H1 (cell line): ENCODE data around the gene SPATA21. TPM values are rescaled to one million over a fixed set of nuclear protein-coding genes. Genes with fewer than 3 reads are reported as not detected.

Experiments used
- CTCF ChIA-PET: fragments of 300-600 bp; sonication (Branson Sonifier 250); formaldehyde crosslinking; loops from one replicate; lab custom pipeline; 2021; ENCODE audit not compliant: partially characterized antibody; lab: Charles Lee
- POLR2A ChIA-PET: fragments of 300-600 bp; sonication (Branson Sonifier 250); formaldehyde crosslinking; loops from one replicate; lab custom pipeline; 2021; ENCODE audit warnings: inconsistent platforms; ENCODE audit not compliant: partially characterized antibody; lab: Charles Lee
- DNase-seq, 2 experiments: peaks; one replicate each; pipeline versions ENCODE4 v3.0.0 to v3.0.0-alpha.2; 2010 to 2022; ENCODE audit warnings: low spot score in 2 of 2, low read depth in 1 of 2, mixed read lengths in 1 of 2
- FAIRE-seq: peaks from 2 replicates; lab custom pipeline; 2011; peaks lifted over from hg19 to GRCh38; lab: Jason Lieb, UNC
- H2AFZ ChIP-seq: 2 replicates; pipeline ENCODE4 v1.8.1; 2012; ENCODE audit warnings: low read length, inconsistent platforms
- H2AK5ac ChIP-seq: 2 replicates; pipeline ENCODE4 v1.6.1; 2013; ENCODE audit warnings: low read depth, low read length
- H2BK120ac ChIP-seq: replicated peaks from 2 replicates; pipeline ENCODE3; 2013; ENCODE audit warnings: low read depth, low read length, inconsistent platforms
- H2BK12ac ChIP-seq: 2 replicates; pipeline ENCODE4 v1.6.1; 2013; ENCODE audit warnings: low read depth, low read length
- H2BK15ac ChIP-seq: 2 replicates; pipeline ENCODE4 v1.6.1; 2013; ENCODE audit warnings: low read length
- H2BK20ac ChIP-seq: 2 replicates; pipeline ENCODE4 v1.6.1; 2013; ENCODE audit warnings: low read length
- H2BK5ac ChIP-seq: 2 replicates; pipeline ENCODE4 v1.6.1; 2013; ENCODE audit warnings: low read depth, low read length
- H3K14ac ChIP-seq: 2 replicates; pipeline ENCODE4 v1.6.1; 2013; ENCODE audit warnings: inconsistent platforms; ENCODE audit not compliant: insufficient read length
- H3K18ac ChIP-seq: 2 replicates; pipeline ENCODE4 v1.6.1; 2013; ENCODE audit warnings: low read length; ENCODE audit errors: extremely low read depth
- H3K23ac ChIP-seq: 2 replicates; pipeline ENCODE4 v1.6.1; 2013; ENCODE audit warnings: inconsistent platforms; ENCODE audit not compliant: insufficient read length
- H3K23me2 ChIP-seq: 2 replicates; pipeline ENCODE4 v1.6.1; 2013; ENCODE audit warnings: low read depth, low read length
- H3K27ac ChIP-seq: 2 replicates; pipeline ENCODE4 v1.6.1; 2011; ENCODE audit warnings: low read depth, low read length, inconsistent platforms
- H3K27me3 ChIP-seq, 4 experiments: replicated peaks in 1 of 4; 1 replicate in 1 of 4; 2 replicates in 3 of 4; pipeline versions ENCODE4 v1.6.1 to v1.8.1; 2011 to 2013; ENCODE audit warnings: low read length in 3 of 4, mild to moderate bottlenecking in 3 of 4, inconsistent platforms in 2 of 4, mixed read lengths in 2 of 4, moderate library complexity in 1 of 4; ENCODE audit not compliant: control insufficient read depth in 3 of 4, insufficient read depth in 3 of 4; ENCODE audit errors: extremely low read depth in 1 of 4
- H3K36me3 ChIP-seq, 4 experiments: 2 replicates each; pipeline versions ENCODE4 v1.6.1 to v1.8.1; 2011 to 2013; ENCODE audit warnings: mild to moderate bottlenecking in 4 of 4, low read length in 3 of 4, moderate library complexity in 2 of 4, control low read depth in 1 of 4, inconsistent platforms in 1 of 4; ENCODE audit not compliant: insufficient read depth in 4 of 4, control insufficient read depth in 2 of 4
- H3K4ac ChIP-seq: replicated peaks from 2 replicates; pipeline ENCODE3; 2013; ENCODE audit warnings: low read length, low read depth, mixed read lengths, inconsistent platforms; ENCODE audit not compliant: insufficient read length
- H3K4me1 ChIP-seq, 4 experiments: replicated peaks in 1 of 4; 1 replicate in 1 of 4; 2 replicates in 3 of 4; pipeline versions ENCODE4 v1.6.1 to v1.8.1; 2011 to 2013; ENCODE audit warnings: low read length in 3 of 4, inconsistent platforms in 2 of 4, mixed read lengths in 1 of 4; ENCODE audit not compliant: insufficient read depth in 4 of 4, control insufficient read depth in 3 of 4
- H3K4me2 ChIP-seq, 2 experiments: 2 replicates each; pipeline versions ENCODE4 v1.6.1 to v1.8.1; 2011 to 2013; ENCODE audit warnings: low read depth in 2 of 2, low read length in 2 of 2, control low read depth in 1 of 2, inconsistent platforms in 1 of 2, mild to moderate bottlenecking in 1 of 2; ENCODE audit not compliant: insufficient read depth in 1 of 2
- H3K4me3 ChIP-seq, 4 experiments: fragments of 200-600, 300-600 bp in 1 of 4; sonication (generic), shearing (Covaris generic), sonication (Bioruptor Twin) in 1 of 4; 2 replicates each; pipeline versions ENCODE4 v1.5.1 to v1.8.1; 2011 to 2016; ENCODE audit warnings: low read length in 4 of 4, low read depth in 3 of 4, control low read depth in 2 of 4, inconsistent platforms in 2 of 4, mild to moderate bottlenecking in 2 of 4, mixed read lengths in 1 of 4, moderate library complexity in 1 of 4; ENCODE audit not compliant: insufficient read depth in 2 of 4; ENCODE audit errors: extremely low read depth in 1 of 4
- H3K56ac ChIP-seq: replicated peaks from 2 replicates; pipeline ENCODE3; 2013; ENCODE audit warnings: low read depth, mild to moderate bottlenecking, mixed read lengths, low read length, inconsistent platforms; ENCODE audit not compliant: insufficient read length
- H3K79me1 ChIP-seq: 2 replicates; pipeline ENCODE4 v1.6.1; 2013; ENCODE audit warnings: low read depth, low read length, control low read depth
- H3K79me2 ChIP-seq, 2 experiments: 2 replicates each; pipeline versions ENCODE4 v1.6.1 to v1.8.1; 2012 to 2013; ENCODE audit warnings: low read length in 2 of 2, mild to moderate bottlenecking in 2 of 2, inconsistent platforms in 1 of 2; ENCODE audit not compliant: insufficient read depth in 2 of 2, control insufficient read depth in 1 of 2
- H3K9ac ChIP-seq, 4 experiments: replicated peaks in 1 of 4; 1 replicate in 1 of 4; 2 replicates in 3 of 4; pipeline versions ENCODE4 v1.6.1 to v1.8.1; 2011 to 2013; ENCODE audit warnings: low read depth in 3 of 4, low read length in 3 of 4, control low read depth in 2 of 4, mild to moderate bottlenecking in 2 of 4, moderate library complexity in 2 of 4, inconsistent platforms in 1 of 4; ENCODE audit errors: extremely low read depth in 1 of 4
- H3K9me3 ChIP-seq, 2 experiments: 2 replicates each; pipeline versions ENCODE4 v1.6.1 to v1.8.1; 2012 to 2013; ENCODE audit warnings: mild to moderate bottlenecking in 2 of 2, moderate library complexity in 2 of 2, control low read depth in 1 of 2, inconsistent platforms in 1 of 2, low read depth in 1 of 2, low read length in 1 of 2, mixed read lengths in 1 of 2; ENCODE audit not compliant: insufficient read depth in 2 of 2
- H4K20me1 ChIP-seq, 2 experiments: replicated peaks in 1 of 2; 2 replicates each; pipeline versions ENCODE3 to v1.8.1; 2011 to 2013; ENCODE audit warnings: inconsistent platforms in 2 of 2, low read length in 2 of 2, mild to moderate bottlenecking in 1 of 2; ENCODE audit not compliant: insufficient read depth in 2 of 2, control insufficient read depth in 1 of 2
- H4K5ac ChIP-seq: 2 replicates; pipeline ENCODE4 v1.6.1; 2013; ENCODE audit warnings: low read length, low read depth, mixed read lengths, inconsistent platforms; ENCODE audit not compliant: insufficient read length
- H4K8ac ChIP-seq: 2 replicates; pipeline ENCODE4 v1.8.0; 2013; ENCODE audit warnings: mild to moderate bottlenecking, moderate library complexity, low read length, inconsistent platforms; ENCODE audit not compliant: insufficient read depth; ENCODE audit errors: extremely low read depth
- H4K91ac ChIP-seq: replicated peaks from 2 replicates; pipeline ENCODE3; 2013; ENCODE audit warnings: low read length, mixed read lengths, inconsistent platforms; ENCODE audit not compliant: insufficient read length
- ASH2L ChIP-seq: fragments of 200-600, 300-600 bp; sonication (generic); IDR thresholded peaks from one replicate; pipeline ENCODE4 v1.7.1; 2017; ENCODE audit warnings: low read length
- ATF3 ChIP-seq: IDR thresholded peaks from 2 replicates; pipeline ENCODE4 v1.6.1; 2011; ENCODE audit warnings: low read depth, mild to moderate bottlenecking, low read length; ENCODE audit not compliant: insufficient read depth
- BRCA1 ChIP-seq: IDR thresholded peaks from 2 replicates; pipeline ENCODE4 v1.6.1; 2012; ENCODE audit warnings: low read depth, low read length, improper control_type of control experiment
- CHD1 ChIP-seq: IDR thresholded peaks from 2 replicates; pipeline ENCODE4 v1.6.1; 2012; ENCODE audit warnings: low read depth, low read length, improper control_type of control experiment
- JUN ChIP-seq: IDR thresholded peaks from 2 replicates; pipeline ENCODE4 v1.6.1; 2011; ENCODE audit warnings: low read depth, mild to moderate bottlenecking, improper control_type of control experiment, low read length
- KDM1A ChIP-seq: fragments of 200-600, 300-600 bp; sonication (generic); IDR thresholded peaks from 2 replicates; pipeline ENCODE4 v1.7.1; 2016; ENCODE audit warnings: mild to moderate bottlenecking, low read length, borderline replicate concordance
- KDM4A ChIP-seq: IDR thresholded peaks from one replicate; pipeline ENCODE4 v1.7.1; 2012; ENCODE audit warnings: low read depth, mild to moderate bottlenecking, moderate library complexity, low read length, inconsistent platforms; ENCODE audit not compliant: severe bottlenecking
- NANOG ChIP-seq: IDR thresholded peaks from 2 replicates; pipeline ENCODE4 v1.6.1; 2011; ENCODE audit warnings: low read length, low read depth, mild to moderate bottlenecking, inconsistent platforms; ENCODE audit not compliant: insufficient read depth, poor library complexity, severe bottlenecking
- POLR2A ChIP-seq, 2 experiments: IDR thresholded peaks; 1 replicate in 1 of 2; 2 replicates in 1 of 2; pipeline ENCODE4 v1.6.1; 2011; ENCODE audit warnings: low read depth in 2 of 2, low read length in 2 of 2, mild to moderate bottlenecking in 2 of 2; ENCODE audit errors: control extremely low read depth in 1 of 2
- WGBS, 2 experiments: shearing (Covaris generic) in 1 of 2; methylation state at CpG; one replicate each; pipeline versions ENCODE4 v1.1.6 to v1.1.7; 2013 to 2015; ENCODE audit warnings: low lambda C conversion rate in 2 of 2, mixed read lengths in 2 of 2, inconsistent platforms in 1 of 2, low coverage in 1 of 2, missing lambda C conversion rate in 1 of 2; ENCODE audit not compliant: insufficient replicate concordance in 2 of 2, insufficient coverage in 1 of 2, insufficient read length in 1 of 2; ENCODE audit errors: extremely low coverage in 1 of 2, missing lambda C conversion rate in 1 of 2; 5-methylcytosine and 5-hydroxymethylcytosine counted together
- polyA plus RNA-seq, 7 experiments: library from polyadenylated mRNA; depleted of rRNA in 3 of 7; stranded (reverse) in 5 of 7; unstranded in 2 of 7; fragments of >200 nt in 5 of 7; fragments of 200-250 nt in 2 of 7; gene quantifications; 1 replicate in 5 of 7; 2 replicates in 1 of 7; 4 replicates in 1 of 7; pipeline versions ENCODE4 v1.2.1 to v1.2.3, GENCODE V29; 2011 to 2013; ENCODE audit warnings: missing spikeins in 2 of 7, mixed read lengths in 2 of 7
- total RNA-seq: library from RNA; stranded (reverse); fragmentation: NEBNext Ultra II Directional; extraction: Animal tissue kit (Norgen Biotek cat#: 25700); gene quantifications from 2 replicates; pipeline ENCODE4 v1.2.1, GENCODE V29; 2021
- TF ChIP-seq, protein P1 (sequence below): IDR thresholded peaks from 2 replicates; pipeline ENCODE4 v1.6.1; 2012; ENCODE audit warnings: inconsistent platforms

The SPATA21 gene
- total and polyA plus RNA-seq, 2 of the 8 experiments (the other 6 are each of a cell fraction or from before 2014, with no cell fraction given), result not detected

- Histone ChIP-seq H3K23me2 (no peaks in the 10 kb centered on the region), H3K9me3 (no peaks in the 10 kb centered on the region), H3K27ac (no peak overlapping the region), H3K79me2 (no peaks in the 10 kb centered on the region), H3K56ac (no peak overlapping the region), H4K5ac (no peak overlapping the region), H3K4ac (no peak overlapping the region), H3K36me3 (peaks cover 7 to 42% (median 17%) of the 10 kb centered on the region in 4 experiments; a peak in 7 of 8 replicates), H4K8ac (no peak overlapping the region), H3K14ac (no peak overlapping the region), H3K4me2 (no peak overlapping the region), H2BK5ac (no peak overlapping the region), H3K18ac (no peak overlapping the region), H3K4me3 (no peak overlapping the region), H3K23ac (no peak overlapping the region), H2BK120ac (no peak overlapping the region), H2AK5ac (no peak overlapping the region), H3K27me3 (no peaks in the 10 kb centered on the region), H3K79me1 (no peaks in the 10 kb centered on the region), H2BK15ac (no peak overlapping the region), H2BK12ac (no peak overlapping the region), H3K4me1 (no peaks in the 10 kb centered on the region), H2AFZ (no peak overlapping the region), H4K20me1 (peaks cover 2 to 3% of the 10 kb centered on the region in 2 experiments), H2BK20ac (no peak overlapping the region), H3K9ac (no peak overlapping the region), H4K91ac (no peak overlapping the region)
- WGBS, 2 experiments, result 77% methylated on average over 11 of the region's 13 CpGs; no CpG with 5 or more reads in 1 of the 2 experiments
- ChIA-PET POLR2A (interaction anchor here (1.1 to 3.7 kb wide), 2 partner anchors 8 to 12 kb away, joined by 3 to 15 read pairs; partner anchors contain the start of gene NECAP2), CTCF (interaction anchor here (1.3 to 3.9 kb wide), 4 partner anchors 11 to 170 kb away, joined by 3 to 19 read pairs (median 4); partner anchors contain the start of gene NECAP2)
- no peak for FAIRE-seq
- no peak for DNase-seq
- TF ChIP-seq, protein P1, sequence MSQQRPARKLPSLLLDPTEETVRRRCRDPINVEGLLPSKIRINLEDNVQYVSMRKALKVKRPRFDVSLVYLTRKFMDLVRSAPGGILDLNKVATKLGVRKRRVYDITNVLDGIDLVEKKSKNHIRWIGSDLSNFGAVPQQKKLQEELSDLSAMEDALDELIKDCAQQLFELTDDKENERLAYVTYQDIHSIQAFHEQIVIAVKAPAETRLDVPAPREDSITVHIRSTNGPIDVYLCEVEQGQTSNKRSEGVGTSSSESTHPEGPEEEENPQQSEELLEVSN, result no peak
- no peak for TF ChIP-seq JUN
- TF ChIP-seq NANOG, result no peak
- TF ChIP-seq KDM4A, result no peak
- TF ChIP-seq ATF3, result no peak
- no peak for TF ChIP-seq ASH2L
- no peak for TF ChIP-seq CHD1
- no peak for TF ChIP-seq KDM1A
- no peak for TF ChIP-seq POLR2A (IDR thresholded peaks at IDR 0.05; ENCODE audit: control extremely low read depth in 1 of 2, low read depth in 2 of 2, low read length in 2 of 2)
- no peak for TF ChIP-seq BRCA1
Measured at GRCh38 chr1:16451841-16452528, 14.8 kb upstream of the SPATA21 start.
